Thoracic aorta (tissue), 2 donors: ENCODE data around the gene GDF9. TPM values are rescaled to one million over a fixed set of nuclear protein-coding genes. Genes with fewer than 3 reads are reported as not detected.

Experiments used
- ATAC-seq: fragments of 150-250 bp; one replicate; pipeline ENCODE4 v1.8.0; 2017; ENCODE audit warnings: low read depth; ENCODE audit not compliant: insufficient number of reproducible peaks, low FRiP score
- DNase-seq: peaks from one replicate; pipeline ENCODE4 v3.0.0-alpha.2; 2020; ENCODE audit warnings: low spot score
- H3K27ac ChIP-seq, 2 donors: fragments of 200-600 bp; sonication (generic); 1 replicate in 1 of 2; 2 replicates in 1 of 2; pipeline ENCODE4 v1.5.1; 2016; ENCODE audit warnings: mild to moderate bottlenecking in 2 of 2, moderate library complexity in 2 of 2
- H3K27me3 ChIP-seq: fragments of 200-600 bp; sonication (generic); replicated peaks from 2 replicates; pipeline ENCODE4 v1.6.0; 2016; ENCODE audit warnings: mild to moderate bottlenecking; ENCODE audit not compliant: insufficient read depth
- H3K36me3 ChIP-seq: fragments of 200-600 bp; sonication (generic); one replicate; pipeline ENCODE4 v1.5.1; 2016
- H3K4me1 ChIP-seq, 2 donors: fragments of 200-600 bp; sonication (generic); 1 replicate in 1 of 2; 2 replicates in 1 of 2; pipeline versions ENCODE4 v1.5.1 to v1.6.0; 2016; ENCODE audit warnings: low read depth in 2 of 2, mild to moderate bottlenecking in 1 of 2; ENCODE audit not compliant: control insufficient read depth in 1 of 2
- H3K4me3 ChIP-seq: fragments of 200-600 bp; sonication (generic); 2 replicates; pipeline ENCODE4 v1.5.1; 2016; ENCODE audit warnings: mild to moderate bottlenecking
- H3K9me3 ChIP-seq: fragments of 200-600 bp; sonication (generic); 2 replicates; pipeline ENCODE4 v1.5.1; 2016
- total RNA-seq, 2 donors: library from RNA; depleted of rRNA; stranded (reverse); fragments of >200 nt; gene quantifications; one replicate each; pipeline versions ENCODE4 v1.1.0 to v1.2.3, GENCODE V29; 2016
- TF ChIP-seq, protein P1 (sequence below): fragments of 200-600 bp; sonication (generic); IDR thresholded peaks from one replicate; pipeline ENCODE4 v1.5.1; 2019; ENCODE audit warnings: antibody characterized with exemption

Gene GDF9
- total RNA-seq, 2 donors from 2014 or later = not detected

DNA sequence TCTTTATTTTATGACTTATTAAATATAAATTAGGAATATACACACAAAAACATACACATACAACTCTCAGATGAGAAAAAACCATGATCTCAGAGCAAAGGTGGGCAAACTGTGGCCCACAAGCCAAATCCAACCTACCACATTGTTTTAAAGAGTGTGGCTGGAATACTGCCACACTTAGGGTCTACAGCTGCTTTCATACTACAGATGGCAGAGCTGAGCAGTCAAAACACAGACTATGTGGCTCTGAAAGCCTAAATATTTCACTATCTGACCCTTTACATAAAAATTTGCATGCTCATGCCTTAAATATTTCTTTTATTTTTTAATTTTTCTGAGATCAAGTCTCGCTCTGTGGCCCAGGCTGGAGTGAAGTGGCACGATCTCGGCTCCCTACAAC is 35.5 kb upstream of the GDF9 start:
- ATAC-seq (no peak), DNase-seq (no peak)
- H3K4me3 ChIP-seq = no peak overlapping the region
- no peak overlapping the region for H3K27ac ChIP-seq
- H3K4me1 ChIP-seq = peaks cover 0 to 4% of the 10 kb centered on the region in 2 donors
- no peaks in the 10 kb centered on the region for H3K27me3 ChIP-seq
- TF ChIP-seq, protein P1, sequence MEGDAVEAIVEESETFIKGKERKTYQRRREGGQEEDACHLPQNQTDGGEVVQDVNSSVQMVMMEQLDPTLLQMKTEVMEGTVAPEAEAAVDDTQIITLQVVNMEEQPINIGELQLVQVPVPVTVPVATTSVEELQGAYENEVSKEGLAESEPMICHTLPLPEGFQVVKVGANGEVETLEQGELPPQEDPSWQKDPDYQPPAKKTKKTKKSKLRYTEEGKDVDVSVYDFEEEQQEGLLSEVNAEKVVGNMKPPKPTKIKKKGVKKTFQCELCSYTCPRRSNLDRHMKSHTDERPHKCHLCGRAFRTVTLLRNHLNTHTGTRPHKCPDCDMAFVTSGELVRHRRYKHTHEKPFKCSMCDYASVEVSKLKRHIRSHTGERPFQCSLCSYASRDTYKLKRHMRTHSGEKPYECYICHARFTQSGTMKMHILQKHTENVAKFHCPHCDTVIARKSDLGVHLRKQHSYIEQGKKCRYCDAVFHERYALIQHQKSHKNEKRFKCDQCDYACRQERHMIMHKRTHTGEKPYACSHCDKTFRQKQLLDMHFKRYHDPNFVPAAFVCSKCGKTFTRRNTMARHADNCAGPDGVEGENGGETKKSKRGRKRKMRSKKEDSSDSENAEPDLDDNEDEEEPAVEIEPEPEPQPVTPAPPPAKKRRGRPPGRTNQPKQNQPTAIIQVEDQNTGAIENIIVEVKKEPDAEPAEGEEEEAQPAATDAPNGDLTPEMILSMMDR = no peak
- no peaks in the 10 kb centered on the region for H3K9me3 ChIP-seq
- H3K36me3 ChIP-seq = peaks cover 18% of the 10 kb centered on the region

DNA sequence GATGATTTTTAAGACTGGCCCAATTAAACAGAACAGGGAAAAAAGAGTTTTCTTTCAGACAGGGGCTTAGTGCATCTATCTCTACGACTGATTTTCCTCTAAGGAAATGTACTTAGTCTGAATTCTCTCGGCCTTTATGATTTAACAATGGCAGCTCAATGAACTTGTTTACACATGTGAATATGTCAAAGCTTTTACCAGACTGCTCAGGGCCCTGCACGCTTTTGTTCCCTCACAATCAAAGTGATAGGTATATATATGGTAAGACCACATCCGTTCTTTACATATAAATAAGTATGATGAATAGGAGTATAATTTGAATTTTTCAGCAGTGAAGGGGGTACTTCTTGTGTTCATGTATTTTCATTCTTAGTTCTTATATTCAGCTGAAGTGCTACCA is 34.8 kb upstream of the GDF9 start:
- Histone ChIP-seq H3K27me3 (no peaks in the 10 kb centered on the region), H3K27ac (no peak overlapping the region), H3K4me3 (no peak overlapping the region), H3K9me3 (no peaks in the 10 kb centered on the region), H3K4me1 (peaks cover 0 to 4% of the 10 kb centered on the region in 2 donors), H3K36me3 (peaks cover 25% of the 10 kb centered on the region)
- TF ChIP-seq, protein P1 = no peak
- DNase-seq = no peak
- ATAC-seq = no peak

DNA sequence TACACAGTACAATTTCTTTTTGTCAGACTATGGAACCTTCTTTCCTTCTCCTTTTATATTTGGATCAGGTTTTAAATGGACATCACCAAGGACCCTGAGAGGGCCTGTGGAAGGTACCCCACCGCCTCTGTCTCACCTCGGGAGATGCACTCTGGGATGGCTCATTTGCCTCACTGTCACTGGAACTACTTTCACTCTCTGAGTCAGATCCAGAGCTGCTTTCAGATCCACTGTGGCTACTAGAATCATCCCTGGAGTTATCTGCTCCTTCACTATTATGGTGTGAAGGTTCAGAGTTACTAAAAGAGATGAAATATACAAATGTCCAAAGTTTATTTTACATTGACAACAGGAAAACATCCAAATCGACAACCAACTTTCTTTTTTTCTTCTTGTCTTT is 31.8 kb upstream of the GDF9 start:
- peaks cover 39% of the 10 kb centered on the region for H3K36me3 ChIP-seq
- no peak overlapping the region for H3K4me3 ChIP-seq
- DNase-seq = no peak
- no peak for ATAC-seq
- no peaks in the 10 kb centered on the region for H3K9me3 ChIP-seq
- no peak overlapping the region for H3K27ac ChIP-seq
- H3K27me3 ChIP-seq = no peaks in the 10 kb centered on the region
- peaks cover 0 to 6% of the 10 kb centered on the region in 2 donors for H3K4me1 ChIP-seq
- TF ChIP-seq, protein P1 = no peak

DNA sequence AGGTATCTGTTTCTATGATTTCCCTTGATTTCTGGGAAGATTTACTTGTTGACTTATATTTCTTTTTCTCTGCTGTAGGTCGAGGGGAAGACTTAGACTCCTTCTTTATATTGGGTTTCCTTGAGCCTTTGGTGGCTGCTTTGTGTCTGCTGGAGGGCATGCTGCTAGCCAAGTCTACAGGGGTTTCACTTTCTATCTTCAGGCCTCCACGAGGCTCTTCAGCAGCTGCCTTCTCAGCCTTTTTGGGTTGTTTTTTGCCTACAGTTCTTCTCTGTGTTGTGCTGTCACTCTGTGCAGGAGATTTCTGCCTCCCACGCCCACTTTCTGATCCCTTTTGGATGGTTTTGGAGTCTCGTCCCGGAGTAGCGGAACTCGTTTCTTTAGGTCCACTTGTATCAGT is 30.4 kb upstream of the GDF9 start:
- Histone ChIP-seq H3K4me3 (no peak overlapping the region), H3K27ac (no peak overlapping the region), H3K27me3 (no peaks in the 10 kb centered on the region), H3K9me3 (no peaks in the 10 kb centered on the region), H3K36me3 (peaks cover 46% of the 10 kb centered on the region), H3K4me1 (peaks cover 0 to 6% of the 10 kb centered on the region in 2 donors)
- ATAC-seq = no peak
- TF ChIP-seq, protein P1 = no peak
- no peak for DNase-seq

DNA sequence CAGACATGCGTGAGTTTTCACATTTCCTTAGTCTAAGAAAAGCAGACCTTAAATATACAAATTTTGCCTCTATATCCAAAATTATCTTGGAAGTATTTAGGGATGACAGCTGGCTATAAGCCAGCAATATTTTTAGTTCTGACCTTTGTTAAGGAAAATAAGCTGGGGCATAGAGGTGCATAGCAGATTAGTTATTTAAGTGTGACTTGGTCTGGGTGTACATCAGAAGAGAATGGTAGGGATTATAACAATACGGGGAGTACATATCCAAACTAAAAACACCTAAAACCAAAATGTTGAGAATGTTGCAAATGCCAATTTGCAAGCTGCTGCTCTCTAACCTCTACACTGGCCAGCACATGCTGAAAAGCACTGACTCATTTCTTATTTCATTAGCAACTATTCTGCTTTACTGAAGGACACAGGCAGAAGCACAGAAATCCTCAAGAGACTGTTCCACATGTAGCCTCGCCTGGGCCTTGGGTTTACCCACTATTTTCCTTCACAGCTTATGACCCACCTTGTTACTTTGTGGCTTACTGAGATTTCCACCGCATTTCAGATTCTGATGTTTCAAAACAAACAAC is 29.5 kb upstream of the GDF9 start:
- Histone ChIP-seq H3K27me3 (no peaks in the 10 kb centered on the region), H3K36me3 (peaks cover 46% of the 10 kb centered on the region), H3K4me1 (peaks cover 0 to 6% of the 10 kb centered on the region in 2 donors), H3K9me3 (no peaks in the 10 kb centered on the region), H3K4me3 (no peak overlapping the region), H3K27ac (no peak overlapping the region)
- TF ChIP-seq, protein P1 = no peak
- DNase-seq (no peak), ATAC-seq (no peak)
